PC-3 (cell line): ENCODE results near the gene ST6GALNAC3. TPM values are rescaled to one million over a fixed set of nuclear protein-coding genes. Genes with fewer than 3 reads are reported as not detected.

Experiments used
- ATAC-seq: fragments of 200-7000 bp; cut with Tn5 transposase; 2 replicates; pipeline ENCODE4 v1.9.1; 2020; ENCODE audit warnings: mild to moderate bottlenecking, moderate library complexity
- BruUV-seq: library from RNA; stranded (reverse); fragments of 400-500 nt; replicated peaks from 2 replicates; lab custom pipeline; 2021; lab: Mats Ljungman, UMichigan
- CTCF ChIA-PET: fragments of 300-600 bp; sonication (Branson Sonifier 250); formaldehyde crosslinking; loops from one replicate; lab custom pipeline; 2022; ENCODE audit warnings: antibody characterized with exemption; lab: Charles Lee
- POLR2A ChIA-PET: fragments of 300-600 bp; sonication (Branson Sonifier 250); formaldehyde crosslinking; loops from one replicate; lab custom pipeline; 2022; ENCODE audit warnings: antibody characterized with exemption; ENCODE audit not compliant: unreplicated experiment; lab: Charles Lee
- DNase-seq: peaks from one replicate; pipeline ENCODE4 v3.0.0-alpha.2; 2015
- H2AFZ ChIP-seq: fragments of 300-600 bp; sonication (generic); 2 replicates; pipeline ENCODE4 v1.6.0; 2016; ENCODE audit warnings: antibody characterized with exemption, low read length
- H3F3A ChIP-seq: fragments of 300-600 bp; sonication (generic); one replicate; pipeline ENCODE4 v1.6.0; 2017; ENCODE audit warnings: antibody characterized with exemption, low read length, control low read depth, mild to moderate bottlenecking; ENCODE audit not compliant: unreplicated experiment
- H3K27ac ChIP-seq: fragments of 300-600 bp; sonication (generic); 2 replicates; pipeline ENCODE4 v1.5.1; 2016; ENCODE audit warnings: mild to moderate bottlenecking, low read length
- H3K27me3 ChIP-seq: fragments of 300-600 bp; sonication (generic); 2 replicates; pipeline ENCODE4 v1.6.1; 2016; ENCODE audit warnings: low read length, mixed read lengths
- H3K36me3 ChIP-seq: fragments of 300-600 bp; sonication (generic); 2 replicates; pipeline ENCODE4 v1.6.1; 2016; ENCODE audit warnings: low read depth, mixed run types, low read length, mixed read lengths
- H3K4me1 ChIP-seq: fragments of 300-600 bp; sonication (generic); 2 replicates; pipeline ENCODE4 v1.5.1; 2016; ENCODE audit warnings: low read length; ENCODE audit not compliant: insufficient read depth
- H3K4me2 ChIP-seq: fragments of 300-600 bp; sonication (generic); 2 replicates; pipeline ENCODE4 v1.6.0; 2016; ENCODE audit warnings: low read length
- H3K4me3 ChIP-seq: fragments of 300-600 bp; sonication (generic); 2 replicates; pipeline ENCODE4 v1.5.1; 2016; ENCODE audit warnings: mild to moderate bottlenecking, low read length, mixed read lengths
- H3K79me2 ChIP-seq: fragments of 300-600 bp; sonication (generic); 2 replicates; pipeline ENCODE4 v1.6.1; 2017; ENCODE audit warnings: low read length, mixed read lengths
- H3K9ac ChIP-seq: fragments of 300-600 bp; sonication (generic); 2 replicates; pipeline ENCODE4 v1.6.0; 2016; ENCODE audit warnings: mild to moderate bottlenecking, low read length
- H3K9me2 ChIP-seq: fragments of 300-600 bp; sonication (generic); replicated peaks from 2 replicates; pipeline ENCODE4 v1.6.1; 2016; ENCODE audit warnings: mixed run types, low read length, mixed read lengths
- H3K9me3 ChIP-seq: fragments of 300-600 bp; sonication (generic); 2 replicates; pipeline ENCODE4 v1.6.1; 2016; ENCODE audit warnings: low read length, mixed read lengths
- H4K20me1 ChIP-seq: fragments of 300-600 bp; sonication (generic); 2 replicates; pipeline ENCODE4 v1.6.1; 2016; ENCODE audit warnings: low read length, mixed read lengths
- CTCF ChIP-seq: fragments of 300-600 bp; sonication (generic); conservative IDR thresholded peaks from 2 replicates; pipeline ENCODE4 v1.5.1; 2017; ENCODE audit warnings: antibody characterized with exemption, low read depth, mild to moderate bottlenecking, low read length
- EZH2 ChIP-seq: fragments of 300-600 bp; sonication (generic); IDR thresholded peaks from one replicate; pipeline ENCODE4 v1.6.1; 2017; ENCODE audit warnings: antibody characterized with exemption, mild to moderate bottlenecking, low read length; ENCODE audit not compliant: unreplicated experiment
- EZH2phosphoT487 ChIP-seq: fragments of 300-600 bp; sonication (generic); IDR thresholded peaks from 2 replicates; pipeline ENCODE4 v1.6.1; 2018; ENCODE audit warnings: mild to moderate bottlenecking, antibody characterized with exemption, low read length, borderline replicate concordance
- intact Hi-C: fragments of 100-400 bp; cut with micrococcal nuclease; formaldehyde crosslinking; loops from 2 replicates; pipeline ENCODE4 v1.9.0; 2023
- total RNA-seq: library from RNA; depleted of rRNA; stranded (reverse); fragments of >200 nt; gene quantifications from 2 replicates; pipeline ENCODE4 v1.2.3, GENCODE V29; 2014

ST6GALNAC3 gene
- total RNA-seq, 1 experiment from 2014 or later, result not detected

- TF ChIP-seq EZH2phosphoT487 (no peak), EZH2 (no peak), CTCF (no peak)
- Histone ChIP-seq H3K4me1 (no peaks in the 10 kb centered on the region), H3K9ac (no peak overlapping the region), H3K9me2 (no peaks in the 10 kb centered on the region), H4K20me1 (no peaks in the 10 kb centered on the region), H2AFZ (no peak overlapping the region), H3K4me3 (no peak overlapping the region), H3K27ac (no peak overlapping the region), H3K4me2 (no peak overlapping the region), H3K79me2 (no peaks in the 10 kb centered on the region), H3K36me3 (no peaks in the 10 kb centered on the region), H3F3A (no peaks in the 10 kb centered on the region), H3K9me3 (no peaks in the 10 kb centered on the region), H3K27me3 (peaks cover 11% of the 10 kb centered on the region)
- ATAC-seq, result no peak
- DNase-seq, result no peak
- ChIA-PET CTCF (no interaction called here), POLR2A (no interaction called here)
- intact Hi-C loops, result no loop called here
- no TSS peak for BruUV-seq
Observed at GRCh38 chr1:76591963-76592362, 517.4 kb downstream of the ST6GALNAC3 start.

GRCh38 chr1:76593141-76593540, 518.6 kb downstream of the ST6GALNAC3 start:
- Histone ChIP-seq H3K79me2 (no peaks in the 10 kb centered on the region), H2AFZ (no peak overlapping the region), H3K36me3 (no peaks in the 10 kb centered on the region), H3K9me2 (no peaks in the 10 kb centered on the region), H3F3A (no peaks in the 10 kb centered on the region), H3K9ac (no peak overlapping the region), H3K4me2 (no peak overlapping the region), H3K9me3 (no peaks in the 10 kb centered on the region), H3K27ac (no peak overlapping the region), H3K4me1 (no peaks in the 10 kb centered on the region), H3K27me3 (peaks cover 19% of the 10 kb centered on the region), H3K4me3 (no peak overlapping the region), H4K20me1 (no peaks in the 10 kb centered on the region)
- CTCF ChIA-PET, result no interaction called here
- TF ChIP-seq CTCF (no peak), EZH2phosphoT487 (no peak), EZH2 (no peak)
- no TSS peak for BruUV-seq
- intact Hi-C loops, result no loop called here
- ATAC-seq, result no peak
- DNase-seq, result no peak
- POLR2A ChIA-PET, result no interaction called here

GRCh38 chr1:76593618-76594017, 519.1 kb downstream of the ST6GALNAC3 start:
- Histone ChIP-seq H3K36me3 (no peaks in the 10 kb centered on the region), H3F3A (no peaks in the 10 kb centered on the region), H4K20me1 (no peaks in the 10 kb centered on the region), H3K27ac (no peak overlapping the region), H3K4me2 (no peak overlapping the region), H3K27me3 (peaks cover 24% of the 10 kb centered on the region), H2AFZ (no peak overlapping the region), H3K9me3 (no peaks in the 10 kb centered on the region), H3K9ac (no peak overlapping the region), H3K9me2 (no peaks in the 10 kb centered on the region), H3K4me1 (no peaks in the 10 kb centered on the region), H3K79me2 (no peaks in the 10 kb centered on the region), H3K4me3 (no peak overlapping the region)
- TF ChIP-seq EZH2 (no peak), EZH2phosphoT487 (no peak), CTCF (no peak)
- no TSS peak for BruUV-seq
- no peak for ATAC-seq
- ChIA-PET CTCF (no interaction called here), POLR2A (no interaction called here)
- intact Hi-C loops, result no loop called here
- DNase-seq, result no peak
